Panc1 (cell line): ENCODE measurements around the gene NFATC4. TPM values are rescaled to one million over a fixed set of nuclear protein-coding genes. Genes with fewer than 3 reads are reported as not detected.

Source experiments
- ATAC-seq: fragments of 200-7000 bp; cut with Tn5 transposase; 2 replicates; pipeline ENCODE4 v1.9.1; 2020; ENCODE audit warnings: mild to moderate bottlenecking, moderate library complexity
- BruUV-seq: library from RNA; stranded (reverse); fragments of 400-500 nt; replicated peaks from 2 replicates; lab custom pipeline; 2021; lab: Mats Ljungman, UMichigan
- CTCF ChIA-PET: fragments of 300-600 bp; sonication (Branson Sonifier 250); formaldehyde crosslinking; loops from one replicate; lab custom pipeline; 2022; ENCODE audit warnings: antibody characterized with exemption; lab: Charles Lee
- POLR2A ChIA-PET: fragments of 300-600 bp; sonication (Branson Sonifier 250); formaldehyde crosslinking; loops from one replicate; lab custom pipeline; 2022; ENCODE audit warnings: antibody characterized with exemption; lab: Charles Lee
- DNase-seq: peaks from one replicate; pipeline ENCODE4 v3.0.0-alpha.2; 2010; ENCODE audit warnings: low read depth, low spot score
- H3K27ac ChIP-seq: 2 replicates; pipeline ENCODE4 v1.5.1; 2011; ENCODE audit warnings: mild to moderate bottlenecking, low read length, inconsistent platforms
- H3K27me3 ChIP-seq: fragments of 200-500 bp; sonication (Bioruptor generic); 2 replicates; pipeline ENCODE4 v1.6.0; 2014; ENCODE audit warnings: low read length, inconsistent platforms; ENCODE audit not compliant: control insufficient read depth, insufficient read depth
- H3K36me3 ChIP-seq: fragments of 200-500 bp; sonication (Bioruptor generic); 2 replicates; pipeline ENCODE4 v1.5.1; 2014; ENCODE audit warnings: inconsistent platforms, mild to moderate bottlenecking, low read length, moderate library complexity; ENCODE audit not compliant: control insufficient read depth, insufficient read depth
- H3K4me1 ChIP-seq: 2 replicates; pipeline ENCODE4 v1.5.1; 2011; ENCODE audit warnings: inconsistent platforms, mild to moderate bottlenecking, low read length, moderate library complexity; ENCODE audit not compliant: control insufficient read depth, insufficient read depth
- H3K4me3 ChIP-seq, 2 experiments: 2 replicates each; pipeline ENCODE4 v1.5.1; 2011 to 2012; ENCODE audit warnings: low read depth in 2 of 2, low read length in 2 of 2, mild to moderate bottlenecking in 2 of 2, inconsistent platforms in 1 of 2, moderate library complexity in 1 of 2
- H3K9me3 ChIP-seq: fragments of 200-500 bp; sonication (Bioruptor generic); 2 replicates; pipeline ENCODE4 v1.5.1; 2014; ENCODE audit warnings: low read depth, mild to moderate bottlenecking, inconsistent platforms, low read length, moderate library complexity; ENCODE audit not compliant: control insufficient read depth, insufficient read depth
- CTCF ChIP-seq: fragments of 450-650 bp; IDR thresholded peaks from 2 replicates; pipeline ENCODE4 v1.5.1; 2017; ENCODE audit warnings: mild to moderate bottlenecking
- POLR2AphosphoS5 ChIP-seq: IDR thresholded peaks from 2 replicates; pipeline ENCODE4 v1.6.1; 2012; ENCODE audit warnings: mild to moderate bottlenecking, low read depth, low read length, moderate library complexity
- REST ChIP-seq, 2 experiments: IDR thresholded peaks; 2 replicates each; pipeline ENCODE4 v1.6.1; 2011 to 2012; ENCODE audit warnings: low read depth in 2 of 2, control low read depth in 1 of 2, low read length in 1 of 2, mild to moderate bottlenecking in 1 of 2, moderate library complexity in 1 of 2; ENCODE audit not compliant: insufficient read depth in 1 of 2
- SIN3A ChIP-seq: IDR thresholded peaks from 2 replicates; pipeline ENCODE4 v1.6.1; 2012; ENCODE audit warnings: low read depth, mild to moderate bottlenecking, low read length, moderate library complexity, borderline replicate concordance; ENCODE audit not compliant: insufficient read depth
- TCF7L2 ChIP-seq: IDR thresholded peaks from 2 replicates; pipeline ENCODE4 v1.6.1; 2011; ENCODE audit warnings: mild to moderate bottlenecking, low read depth, low read length, inconsistent platforms
- in situ Hi-C: cut with HindIII; loops from 2 replicates; pipeline ENCODE4 v1.10.0; 2016; ENCODE audit warnings: low sequenced_read_pairs, low pct_unique_long_range_greater_than_20kb
- intact Hi-C: fragments of 100-400 bp; cut with micrococcal nuclease; formaldehyde crosslinking; loops from one replicate; pipeline ENCODE4 v1.10.0; 2022; ENCODE audit not compliant: unreplicated experiment
- total RNA-seq: library from RNA; stranded (reverse); gene quantifications from one replicate; pipeline ENCODE4 v1.2.1, GENCODE V29; 2021; ENCODE audit not compliant: unreplicated experiment

NFATC4 gene
- total RNA-seq, 1 experiment from 2014 or later = 0.36 TPM

- no TSS peak for BruUV-seq
- CTCF ChIA-PET = no interaction called here
- H3K27ac ChIP-seq = no peak overlapping the region
- no peaks in the 10 kb centered on the region for H3K36me3 ChIP-seq
- ATAC-seq = no peak
- in situ Hi-C loops (no loop called here), intact Hi-C loops (no loop called here)
- no peaks in the 10 kb centered on the region; the same call in 1 of the 2 replicates for H3K27me3 ChIP-seq
- no peak for TF ChIP-seq REST (IDR thresholded peaks at IDR 0.05; ENCODE audit: insufficient read depth in 1 of 2, low read depth in 2 of 2, low read length in 1 of 2)
- TF ChIP-seq TCF7L2 = no peak
- TF ChIP-seq POLR2AphosphoS5 = no peak
- no peak for TF ChIP-seq CTCF
- no peak for TF ChIP-seq SIN3A
- DNase-seq = no peak
- no peaks in the 10 kb centered on the region for H3K4me1 ChIP-seq
- no peak overlapping the region for H3K4me3 ChIP-seq
- H3K9me3 ChIP-seq = no peaks in the 10 kb centered on the region
- POLR2A ChIA-PET = interaction anchor here (0.5 kb wide), 1 partner anchor 60 kb away, joined by 19 read pairs; no protein-coding TSS in a partner anchor
These were observed 27.4 kb upstream of the NFATC4 start for GRCh38 chr14:24340606-24341005.

- no peak for ATAC-seq
- Histone ChIP-seq H3K9me3 (no peaks in the 10 kb centered on the region), H3K36me3 (no peaks in the 10 kb centered on the region), H3K4me1 (no peaks in the 10 kb centered on the region), H3K4me3 (no peak overlapping the region), H3K27ac (no peak overlapping the region), H3K27me3 (no peaks in the 10 kb centered on the region; the same call in 1 of the 2 replicates)
- intact Hi-C loops (no loop called here), in situ Hi-C loops (no loop called here)
- no TSS peak for BruUV-seq
- CTCF ChIA-PET = interaction anchor here (0.8 kb wide), 1 partner anchor 9 kb away, joined by 3 read pairs; no protein-coding TSS in a partner anchor
- POLR2A ChIA-PET = no interaction called here
- DNase-seq = no peak
- TF ChIP-seq SIN3A = no peak
- no peak for TF ChIP-seq REST (IDR thresholded peaks at IDR 0.05; ENCODE audit: insufficient read depth in 1 of 2, low read depth in 2 of 2, low read length in 1 of 2)
- TF ChIP-seq CTCF = no peak
- no peak for TF ChIP-seq POLR2AphosphoS5
- TF ChIP-seq TCF7L2 = no peak
These were observed 25.1 kb upstream of the NFATC4 start for GRCh38 chr14:24342889-24343288.
